Stimulated activated CD8-positive, alpha-beta memory T cell treated with anti-CD3 and anti-CD28 coated beads, Interleukin-7, amount 100 ng/mL, for 1 hour (primary cell): ENCODE measurements around the gene MTMR12.

Source experiments
- DNase-seq, 2 donors: peaks; one replicate each; pipeline ENCODE4 v3.0.0-alpha.2; 2020; ENCODE audit warnings: low read depth in 2 of 2

Gene MTMR12

GRCh38 chr5:32274548-32275395, 38.0 kb downstream of the MTMR12 start:
- DNase-seq: no peak

- DNase-seq: no peak
Measured at GRCh38 chr5:32273821-32274220, 38.9 kb downstream of the MTMR12 start.

GRCh38 chr5:32272746-32273145, 40.0 kb downstream of the MTMR12 start:
- DNase-seq: no peak

- DNase-seq: no peak
Measured at GRCh38 chr5:32270946-32271345, 41.8 kb downstream of the MTMR12 start.

DNA sequence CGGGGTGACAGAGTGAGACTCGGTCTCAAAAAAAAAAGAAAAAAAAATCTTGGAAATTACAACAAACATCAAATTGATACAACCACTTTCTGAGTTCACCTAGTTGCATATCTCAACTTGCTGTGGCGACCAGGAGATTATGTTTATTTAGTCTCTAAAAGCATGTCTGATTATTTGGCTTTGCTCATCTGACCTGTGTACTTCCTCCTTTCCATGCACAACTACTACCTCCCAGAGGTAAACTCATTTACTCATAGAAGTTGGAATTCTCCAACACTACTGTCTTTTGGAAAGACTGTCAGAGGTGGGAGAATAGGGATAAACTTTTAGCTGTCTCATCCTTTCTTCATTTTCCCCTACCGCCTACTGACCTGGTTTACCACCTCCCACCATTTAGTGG, 42.6 kb downstream of the MTMR12 start:
- no peak for DNase-seq

GRCh38 chr5:32265902-32266301, 46.8 kb downstream of the MTMR12 start:
- DNase-seq: no peak

- no peak for DNase-seq
Measured at GRCh38 chr5:32264957-32265572, 47.7 kb downstream of the MTMR12 start.

DNA sequence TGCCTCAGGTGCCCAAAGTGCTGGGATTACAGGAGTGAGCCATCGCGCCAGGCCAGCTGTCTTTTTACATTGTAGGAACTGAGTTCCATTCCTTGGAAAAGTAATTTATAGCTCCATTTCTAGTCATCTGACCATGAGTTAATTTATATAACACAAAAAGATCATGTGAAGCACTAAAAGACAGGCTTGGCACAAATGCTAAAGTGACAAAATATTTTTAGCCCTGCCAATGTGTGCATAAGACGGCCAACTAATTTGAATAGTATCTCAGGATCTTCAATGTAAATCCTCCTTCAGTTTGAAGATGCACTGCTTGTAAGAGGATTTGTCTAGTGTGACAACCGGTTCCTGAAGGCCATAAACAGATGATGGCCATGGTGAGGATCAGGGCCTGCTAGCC, 49.1 kb downstream of the MTMR12 start:
- DNase-seq: no peak

DNA sequence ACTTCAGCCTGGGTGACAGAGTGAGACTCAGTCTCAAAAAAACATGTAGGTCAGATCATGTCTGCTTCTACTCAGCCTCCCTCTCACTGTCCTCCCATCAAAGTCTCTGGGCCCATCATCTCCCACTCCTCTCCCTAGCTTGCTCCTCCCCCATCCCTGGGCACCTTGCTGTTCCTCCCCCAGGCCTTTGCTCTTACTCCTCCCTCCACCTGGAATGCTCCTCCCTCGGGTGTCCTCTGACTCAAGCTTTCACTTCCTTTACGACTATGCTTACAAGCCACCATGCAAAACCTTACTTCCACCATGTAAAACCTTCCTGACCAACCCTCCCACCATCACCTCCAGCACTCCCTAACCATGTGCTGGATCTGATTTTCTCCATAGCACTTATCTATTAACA, 51.5 kb downstream of the MTMR12 start:
- no peak for DNase-seq

DNA sequence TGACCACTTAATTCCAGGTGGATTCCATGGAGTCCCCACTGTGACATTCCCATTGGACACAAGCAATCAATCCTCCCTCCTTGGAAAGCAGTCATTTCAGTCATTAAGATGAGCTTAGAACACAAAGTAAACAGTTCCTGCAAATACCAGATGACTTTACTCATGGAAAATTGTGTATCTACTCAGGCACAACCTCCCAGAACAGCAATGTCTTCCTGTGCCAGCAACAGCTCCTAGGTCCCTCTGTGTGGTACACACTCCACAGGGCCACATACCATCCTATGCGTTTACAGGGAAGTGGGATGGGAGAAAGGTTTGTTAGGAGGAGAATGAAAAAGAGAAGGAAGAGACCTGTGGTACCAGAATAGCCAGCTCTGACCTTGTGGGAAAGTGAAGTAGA, 53.7 kb downstream of the MTMR12 start:
- no peak for DNase-seq

GRCh38 chr5:32258424-32258823, 54.3 kb downstream of the MTMR12 start:
- DNase-seq: no peak

DNA sequence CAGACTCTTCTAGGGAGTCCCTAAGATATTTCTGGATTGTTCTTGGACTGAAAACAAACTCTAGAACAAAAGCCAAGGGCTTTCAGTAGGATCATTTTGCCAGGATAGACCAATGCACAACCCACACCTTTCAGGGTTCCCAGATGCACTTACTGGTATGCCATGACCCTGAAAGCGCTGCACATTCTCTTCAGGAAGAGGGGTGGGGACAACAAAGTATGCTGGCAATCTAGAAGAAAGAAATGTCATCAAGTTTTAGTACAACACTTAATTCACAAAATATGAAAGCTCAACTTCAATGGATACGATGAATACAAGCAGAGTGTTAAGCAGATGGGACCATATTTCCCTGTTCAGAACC, 57.2 kb downstream of the MTMR12 start:
- DNase-seq: no peak

GRCh38 chr5:32254881-32255539, 57.7 kb downstream of the MTMR12 start:
- no peak for DNase-seq

DNA sequence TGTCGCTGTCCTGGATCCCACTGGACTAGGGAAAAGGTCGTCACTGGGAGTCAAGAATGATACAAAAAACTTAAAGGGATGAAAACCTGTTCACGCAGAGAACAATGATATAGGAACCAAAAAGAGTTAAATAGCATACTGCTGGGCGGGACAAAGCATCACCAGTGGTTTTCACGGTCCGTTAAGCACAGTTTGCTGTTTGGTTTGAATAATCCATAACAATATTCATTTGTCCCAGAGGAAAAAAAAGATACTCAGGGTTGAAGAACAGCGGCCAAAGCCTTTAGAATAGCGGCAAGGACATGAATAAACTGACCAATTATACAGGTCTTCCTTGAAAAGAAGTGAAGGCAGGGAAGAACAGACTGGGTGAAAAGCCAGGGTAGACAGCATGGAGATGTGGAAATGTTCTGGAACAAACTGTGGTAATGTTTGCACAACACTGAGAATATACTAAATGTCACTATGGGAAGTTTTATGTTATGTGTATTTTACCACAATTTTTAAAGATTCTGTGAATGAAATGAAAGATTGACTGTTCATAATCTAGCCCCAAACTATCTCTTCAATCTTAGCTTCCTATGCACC, 60.8 kb downstream of the MTMR12 start:
- no peak for DNase-seq

GRCh38 chr5:32249668-32250067, 63.1 kb downstream of the MTMR12 start:
- no peak for DNase-seq

DNA sequence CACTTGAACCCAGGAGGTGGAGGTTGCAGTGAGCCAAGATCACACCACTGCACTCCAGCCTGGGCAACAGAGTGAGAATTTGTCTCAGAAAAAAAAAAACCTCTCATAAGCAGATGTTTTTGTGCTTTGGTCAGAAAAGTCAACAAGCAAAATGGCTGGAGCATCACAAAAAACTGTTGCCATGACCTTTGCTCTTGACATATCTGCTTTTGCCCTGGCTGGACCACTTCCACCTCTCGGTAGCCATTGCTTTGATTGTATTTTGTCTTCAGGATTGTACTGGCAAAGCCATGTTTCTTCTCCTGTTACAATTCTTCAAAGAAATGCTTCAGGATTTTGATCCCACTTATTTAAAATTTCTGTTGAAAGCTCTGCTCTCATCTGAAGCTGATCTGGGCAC, 67.0 kb downstream of the MTMR12 start:
- DNase-seq: no peak

DNA sequence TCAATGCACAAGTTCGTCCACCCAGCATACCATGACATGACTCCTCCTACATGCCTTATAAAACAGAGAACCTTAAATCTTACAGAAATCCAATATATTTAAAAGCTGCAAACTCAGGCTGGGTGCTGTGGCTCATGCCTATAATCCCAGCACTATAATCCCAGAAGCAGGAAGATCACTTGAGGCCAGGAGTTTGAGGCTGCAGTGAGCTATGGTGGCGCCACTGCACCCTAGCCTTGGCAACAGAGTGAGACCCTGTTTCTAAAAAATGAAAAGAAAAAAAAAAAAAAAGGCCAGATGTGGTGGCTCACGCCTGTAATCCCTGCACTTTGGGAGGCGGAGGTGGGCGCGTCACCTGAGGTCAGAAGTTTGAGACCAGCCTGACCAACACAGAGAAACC, 68.7 kb downstream of the MTMR12 start:
- DNase-seq: no peak

- no peak for DNase-seq
Measured at GRCh38 chr5:32241034-32241783, 71.5 kb downstream of the MTMR12 start.

GRCh38 chr5:32239385-32239784, 73.4 kb downstream of the MTMR12 start:
- DNase-seq: no peak

- no peak for DNase-seq
Measured at GRCh38 chr5:32233696-32234447, 78.9 kb downstream of the MTMR12 start.

- DNase-seq: no peak
Measured at GRCh38 chr5:32233220-32233695, 79.5 kb downstream of the MTMR12 start.
